Breast epithelium (tissue), 3 donors: Measurements from ENCODE around the gene CACNB1.
A peak's percentile ranks its signal among the peaks of the same experiment; 100 is the strongest.

Experiments used
- POLR2A ChIP-seq: fragments of 450-650 bp; IDR thresholded peaks from one replicate; pipeline ENCODE4 v1.6.1; 2016; ENCODE audit warnings: antibody characterized with exemption, mild to moderate bottlenecking, moderate library complexity
- POLR2AphosphoS5 ChIP-seq, 3 donors: sonication (generic); formaldehyde crosslinking; IDR thresholded peaks; one replicate each; pipeline ENCODE4 v1.6.1; 2017; ENCODE audit warnings: antibody characterized with exemption in 3 of 3
- TF ChIP-seq, protein P1 (sequence below), 3 donors: fragments of 450-650 bp; IDR thresholded peaks; one replicate each; pipeline ENCODE4 v1.5.1; 2016 to 2017; ENCODE audit warnings: antibody characterized with exemption in 3 of 3, mild to moderate bottlenecking in 3 of 3, moderate library complexity in 3 of 3

DNA sequence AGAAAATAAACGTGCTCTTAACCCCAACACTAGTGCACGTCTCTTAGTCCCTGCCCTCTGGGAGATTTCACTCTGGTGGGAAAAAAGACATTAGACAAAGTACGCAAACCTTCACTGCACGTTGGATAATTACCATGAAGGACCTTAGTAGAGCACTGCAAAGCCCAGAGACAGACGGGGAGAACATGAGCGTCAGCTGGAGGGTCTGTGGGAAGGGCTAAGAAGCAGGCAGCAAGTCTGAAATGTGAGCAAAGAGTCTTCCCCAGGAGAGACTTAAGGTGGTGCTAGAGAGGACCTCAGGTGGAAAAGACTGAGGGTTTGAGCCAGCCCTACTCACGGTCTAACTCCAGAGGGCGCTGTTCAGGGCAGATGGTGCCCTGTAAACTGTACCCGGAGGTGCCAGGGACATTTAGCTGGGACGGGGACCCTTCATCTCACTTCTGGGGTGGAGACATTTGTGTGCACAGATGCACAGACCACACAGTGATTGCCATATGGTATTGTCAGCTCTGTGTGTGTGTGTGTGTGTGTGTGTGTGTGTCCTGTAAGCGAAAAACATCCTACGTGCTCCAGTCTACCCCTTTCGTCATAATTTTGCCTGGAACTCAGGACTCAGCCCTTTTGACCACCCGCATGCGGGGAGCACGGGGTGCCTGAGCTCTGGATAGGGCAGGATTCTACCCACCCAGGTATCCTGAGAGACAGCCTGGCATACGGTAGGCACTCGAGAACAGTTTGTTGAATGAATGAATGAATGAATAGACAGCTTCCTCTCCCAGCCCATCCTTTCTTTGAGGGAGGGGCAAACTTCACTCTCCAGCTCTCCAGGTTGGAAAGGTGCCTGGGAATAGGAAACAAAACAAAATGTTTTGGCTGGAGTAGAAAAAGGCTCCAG is 38.3 kb upstream of the CACNB1 start:
- TF ChIP-seq, protein P1, sequence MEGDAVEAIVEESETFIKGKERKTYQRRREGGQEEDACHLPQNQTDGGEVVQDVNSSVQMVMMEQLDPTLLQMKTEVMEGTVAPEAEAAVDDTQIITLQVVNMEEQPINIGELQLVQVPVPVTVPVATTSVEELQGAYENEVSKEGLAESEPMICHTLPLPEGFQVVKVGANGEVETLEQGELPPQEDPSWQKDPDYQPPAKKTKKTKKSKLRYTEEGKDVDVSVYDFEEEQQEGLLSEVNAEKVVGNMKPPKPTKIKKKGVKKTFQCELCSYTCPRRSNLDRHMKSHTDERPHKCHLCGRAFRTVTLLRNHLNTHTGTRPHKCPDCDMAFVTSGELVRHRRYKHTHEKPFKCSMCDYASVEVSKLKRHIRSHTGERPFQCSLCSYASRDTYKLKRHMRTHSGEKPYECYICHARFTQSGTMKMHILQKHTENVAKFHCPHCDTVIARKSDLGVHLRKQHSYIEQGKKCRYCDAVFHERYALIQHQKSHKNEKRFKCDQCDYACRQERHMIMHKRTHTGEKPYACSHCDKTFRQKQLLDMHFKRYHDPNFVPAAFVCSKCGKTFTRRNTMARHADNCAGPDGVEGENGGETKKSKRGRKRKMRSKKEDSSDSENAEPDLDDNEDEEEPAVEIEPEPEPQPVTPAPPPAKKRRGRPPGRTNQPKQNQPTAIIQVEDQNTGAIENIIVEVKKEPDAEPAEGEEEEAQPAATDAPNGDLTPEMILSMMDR (IDR thresholded peaks at IDR 0.05) = peak; percentile 18 to 70 (median 38)
- no peak for TF ChIP-seq POLR2AphosphoS5 (IDR thresholded peaks at IDR 0.05)
- no peak for TF ChIP-seq POLR2A
